Measurements from ENCODE around the gene ITGA8. TPM values are rescaled to one million over a fixed set of nuclear protein-coding genes. Genes with fewer than 3 reads are reported as not detected.

ITGA8 gene
- total RNA-seq, 1 donor from 2014 or later, result 2.5 TPM

DNA sequence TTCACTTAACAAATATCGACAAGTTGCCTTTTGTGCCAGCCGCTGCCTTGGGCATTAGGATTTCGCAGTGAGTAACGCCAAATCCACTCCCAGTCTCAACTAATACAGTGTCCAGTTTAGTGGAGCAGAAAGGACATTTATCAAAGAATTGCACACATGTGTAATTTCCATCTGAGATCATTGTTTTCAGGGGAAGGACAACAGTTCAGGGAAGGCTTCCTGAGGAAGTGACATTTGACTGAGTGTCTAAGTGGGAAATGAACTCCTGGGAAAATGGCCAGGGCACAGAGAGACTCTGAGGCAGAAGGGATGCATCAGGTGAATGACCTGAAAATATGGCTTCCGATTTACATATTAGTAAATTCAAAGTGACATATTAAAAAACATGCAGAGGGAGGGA, 89.4 kb downstream of the ITGA8 start:
- no peak for DNase-seq (ENCODE audit: low spot score)
- intact Hi-C loops (cut with DNase I), result loop anchor here (2.0 kb wide), 1 partner anchor 28 kb away; no protein-coding TSS in a partner anchor

DNA sequence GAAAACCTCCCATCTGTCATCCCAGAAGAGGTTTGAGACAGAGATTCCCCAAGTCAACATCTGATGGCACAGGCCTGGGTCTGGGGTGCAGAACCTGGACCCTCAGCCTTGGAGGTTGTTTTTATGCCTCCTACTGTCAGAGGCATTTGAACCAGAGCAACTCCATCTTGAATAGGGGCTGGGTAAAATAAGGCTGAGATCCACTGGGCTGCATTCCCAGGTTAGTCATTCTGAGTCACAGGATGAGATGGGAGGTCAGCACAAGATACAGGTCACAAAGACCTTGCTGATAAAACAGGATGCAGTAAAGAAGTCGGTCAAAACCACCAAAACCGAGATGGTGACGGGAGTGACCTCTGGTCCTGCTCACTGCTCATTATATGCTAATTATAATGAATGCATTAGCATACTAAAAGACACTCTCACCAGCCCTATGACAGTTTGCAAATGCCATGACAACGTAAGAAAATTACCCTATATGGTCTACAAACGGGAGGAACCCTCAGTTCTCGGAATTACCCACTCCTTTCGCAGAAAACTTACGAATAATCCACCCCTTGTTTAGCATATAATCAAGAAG, 92.0 kb downstream of the ITGA8 start:
- DNase-seq (ENCODE audit: low spot score), result no peak
- intact Hi-C loops (cut with DNase I), result no loop called here

DNA sequence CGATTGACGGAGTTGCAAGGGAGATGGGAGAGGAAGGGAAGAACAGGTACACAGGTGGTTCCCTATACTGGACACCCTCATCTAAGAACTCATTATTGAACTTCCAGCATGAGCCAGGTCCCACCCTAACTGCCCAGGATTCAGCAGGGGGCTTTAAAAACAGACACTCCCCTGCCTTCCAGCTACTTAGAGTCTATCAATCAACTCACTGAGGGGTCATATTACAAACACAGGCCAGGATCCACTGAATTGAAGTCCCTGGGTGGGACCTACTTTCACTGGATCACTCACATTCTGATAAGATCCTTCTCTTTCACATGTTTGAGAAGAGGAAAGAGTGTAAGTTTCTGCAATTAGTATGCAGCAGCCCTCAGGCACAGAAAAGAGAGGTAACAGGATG, 92.8 kb downstream of the ITGA8 start:
- DNase-seq (ENCODE audit: low spot score), result no peak
- intact Hi-C loops (cut with DNase I), result no loop called here

DNA sequence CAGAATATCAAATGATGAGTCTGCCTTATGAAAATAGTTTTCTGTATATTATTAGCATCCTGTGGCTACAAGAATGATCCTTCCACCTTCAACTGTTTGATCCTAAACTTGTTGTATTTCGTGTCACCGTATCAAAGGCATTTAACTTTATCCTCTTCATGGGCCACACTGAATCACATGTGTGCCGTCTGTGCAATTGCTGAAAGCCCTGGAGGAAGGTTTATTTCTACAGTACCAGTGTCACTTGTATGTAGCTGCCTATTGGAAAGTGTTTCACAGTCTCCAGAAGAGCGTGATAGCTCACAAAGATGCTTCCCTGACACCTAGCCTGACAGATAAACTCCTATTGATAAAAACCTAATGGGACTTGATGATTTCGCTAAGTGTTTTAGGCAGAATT, 94.5 kb downstream of the ITGA8 start:
- intact Hi-C loops (cut with DNase I), result no loop called here
- no peak for DNase-seq (ENCODE audit: low spot score)

DNA sequence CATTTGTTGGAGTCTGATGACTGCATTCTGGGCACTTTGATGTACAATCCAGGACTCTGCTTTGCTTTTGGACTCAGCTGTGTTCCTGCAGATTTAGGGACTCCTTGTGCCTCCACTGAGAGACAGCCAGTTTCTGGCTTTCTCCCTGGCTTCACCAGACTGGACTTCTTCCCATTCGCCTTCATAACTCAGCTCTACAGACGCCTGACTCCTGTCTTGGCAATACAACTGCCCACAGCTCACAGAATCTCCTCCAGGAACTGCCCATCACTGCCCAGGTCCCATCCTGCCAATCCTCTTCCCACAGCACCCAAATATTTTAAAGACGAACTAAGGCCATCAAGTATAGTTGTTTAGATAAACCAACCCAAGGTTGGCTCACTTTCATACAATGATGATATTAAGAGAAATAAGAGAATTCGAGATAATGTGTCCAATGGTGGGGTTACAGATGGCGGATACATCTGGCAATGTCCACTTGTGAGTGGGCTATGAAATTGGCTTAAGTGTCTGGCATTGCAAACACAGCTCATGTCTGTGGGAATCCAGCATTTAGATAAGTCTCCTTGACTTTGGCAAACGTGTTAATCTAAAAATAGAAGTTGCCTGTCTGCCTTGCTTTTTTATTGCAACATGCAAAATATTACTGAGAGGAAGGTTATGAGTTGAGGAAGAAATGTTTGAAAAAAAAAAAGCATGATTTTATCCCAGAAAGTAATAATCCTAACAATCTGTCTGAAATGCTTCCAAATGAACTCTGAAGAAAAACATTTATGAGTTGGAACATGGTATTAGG, 95.1 kb downstream of the ITGA8 start:
- intact Hi-C loops (cut with DNase I), result no loop called here
- DNase-seq (ENCODE audit: low spot score), result no peak

DNA sequence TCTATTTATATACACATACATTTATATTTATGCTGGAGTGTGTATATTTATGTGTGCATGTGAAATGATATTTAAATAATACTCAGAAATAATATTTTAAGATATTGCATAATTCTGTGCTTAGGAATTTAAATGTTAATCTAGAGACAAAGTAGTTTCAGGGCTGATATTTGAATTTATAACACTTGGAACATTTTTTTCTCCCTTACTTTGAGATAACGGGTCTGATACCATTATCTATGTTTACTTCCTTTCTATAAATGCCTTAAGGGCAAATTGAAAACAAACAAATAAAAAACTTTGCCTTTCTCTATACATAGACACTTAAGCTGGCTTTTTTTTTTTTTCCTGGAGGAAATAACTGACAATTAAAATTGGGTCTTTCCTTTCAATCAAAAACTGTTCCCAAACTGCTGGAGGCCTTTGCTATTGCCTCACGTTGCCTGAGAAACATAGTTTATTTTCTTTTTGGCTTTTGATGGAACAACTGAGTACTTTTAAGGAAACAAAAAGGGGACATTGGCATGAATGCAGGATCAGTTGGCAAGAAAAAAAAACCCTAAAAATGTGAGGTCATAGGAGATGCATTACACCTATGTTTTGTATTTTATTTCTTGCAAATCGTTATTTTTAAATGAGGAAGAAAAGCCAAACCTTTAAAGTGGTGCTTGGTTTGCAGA, 98.7 kb downstream of the ITGA8 start:
- intact Hi-C loops (cut with DNase I), result no loop called here
- no peak for DNase-seq (ENCODE audit: low spot score)

DNA sequence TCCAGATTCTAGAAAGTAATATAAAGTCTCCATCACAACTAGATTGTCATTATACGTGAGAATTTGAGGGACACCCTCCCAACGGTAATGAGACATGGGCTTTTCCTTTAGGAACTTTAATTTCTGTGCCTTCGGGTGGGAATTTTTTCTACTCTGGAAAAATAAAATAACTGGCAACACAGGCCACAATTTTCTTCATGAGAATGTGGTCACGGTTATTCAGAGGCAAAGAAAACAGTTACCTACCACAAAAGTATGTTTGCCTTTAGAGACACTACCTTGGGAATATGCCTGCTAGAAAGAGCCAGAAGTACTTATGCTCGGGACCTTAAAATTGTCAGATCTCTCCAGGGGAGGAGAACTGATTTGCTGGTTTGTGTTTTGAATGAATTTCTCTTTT, 99.4 kb downstream of the ITGA8 start:
- no peak for DNase-seq (ENCODE audit: low spot score)
- intact Hi-C loops (cut with DNase I), result no loop called here

DNA sequence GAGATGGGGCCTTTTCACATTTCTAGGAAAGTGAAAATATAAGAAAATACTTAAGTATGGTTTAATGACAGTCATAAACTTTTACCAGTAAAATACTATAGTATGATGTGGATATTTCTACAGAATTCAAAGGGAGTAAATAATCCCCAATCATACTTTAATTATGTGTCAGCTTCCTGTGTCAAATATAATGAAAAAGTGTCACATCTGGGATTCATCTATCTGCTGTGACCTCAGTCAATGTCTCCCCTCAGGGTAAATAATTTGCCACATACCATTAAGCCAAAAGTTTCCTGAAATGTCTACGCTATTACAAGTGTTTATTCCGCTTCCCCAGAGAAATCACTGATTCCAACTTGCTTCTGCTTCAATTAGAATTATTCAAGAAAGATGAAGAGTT, 110.5 kb downstream of the ITGA8 start:
- intact Hi-C loops (cut with DNase I), result no loop called here
- no peak for DNase-seq (ENCODE audit: low spot score)

DNA sequence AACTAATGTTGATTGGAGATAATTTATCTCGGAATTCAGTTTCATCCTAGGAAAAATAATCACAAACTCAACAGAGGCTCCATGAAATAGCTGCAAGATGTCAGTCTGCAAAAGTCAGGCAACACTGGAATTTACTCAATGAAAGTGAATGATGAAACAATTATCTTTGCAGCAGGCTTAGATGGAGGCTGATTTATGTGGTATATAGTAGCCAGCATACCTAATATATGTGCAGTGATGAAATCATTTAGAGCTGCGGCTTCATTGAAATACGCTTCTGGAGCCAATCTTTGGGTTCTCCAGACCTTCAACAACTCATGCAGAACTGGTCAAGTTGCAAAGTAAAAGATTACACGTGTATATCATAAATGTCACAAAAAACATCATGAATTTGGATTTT, 113.3 kb downstream of the ITGA8 start:
- no peak for DNase-seq (ENCODE audit: low spot score)
- intact Hi-C loops (cut with DNase I), result no loop called here

DNA sequence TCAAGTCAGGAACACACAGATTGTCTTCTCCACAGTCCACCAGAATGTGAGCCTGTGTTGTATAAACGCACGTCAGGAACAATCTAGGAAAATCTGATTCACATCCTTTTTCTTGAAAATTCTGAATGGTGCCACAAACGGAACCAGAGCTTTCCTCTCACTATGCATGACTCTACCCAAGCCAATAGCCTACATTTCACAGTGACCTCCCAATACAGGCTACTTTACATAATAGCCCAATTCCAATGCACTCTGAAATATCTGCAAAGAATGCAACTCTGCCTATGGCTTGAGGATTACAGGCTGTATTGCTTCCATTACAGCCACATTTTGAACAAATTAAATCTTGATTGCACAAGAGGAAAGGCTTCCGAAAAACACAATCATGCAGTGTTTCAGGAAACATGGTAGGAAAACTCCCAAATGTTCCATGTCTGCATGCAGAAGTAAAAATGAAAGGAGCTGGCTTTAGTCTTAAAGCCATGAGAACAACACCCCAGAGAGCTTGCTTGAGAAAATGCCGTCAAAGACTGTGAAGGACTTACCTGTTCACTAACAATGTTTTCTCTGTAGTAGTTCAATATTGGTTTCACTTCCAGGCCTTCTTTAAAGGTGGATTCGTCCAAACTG, 113.9 kb downstream of the ITGA8 start:
- intact Hi-C loops (cut with DNase I), result no loop called here
- DNase-seq (ENCODE audit: low spot score), result no peak

DNA sequence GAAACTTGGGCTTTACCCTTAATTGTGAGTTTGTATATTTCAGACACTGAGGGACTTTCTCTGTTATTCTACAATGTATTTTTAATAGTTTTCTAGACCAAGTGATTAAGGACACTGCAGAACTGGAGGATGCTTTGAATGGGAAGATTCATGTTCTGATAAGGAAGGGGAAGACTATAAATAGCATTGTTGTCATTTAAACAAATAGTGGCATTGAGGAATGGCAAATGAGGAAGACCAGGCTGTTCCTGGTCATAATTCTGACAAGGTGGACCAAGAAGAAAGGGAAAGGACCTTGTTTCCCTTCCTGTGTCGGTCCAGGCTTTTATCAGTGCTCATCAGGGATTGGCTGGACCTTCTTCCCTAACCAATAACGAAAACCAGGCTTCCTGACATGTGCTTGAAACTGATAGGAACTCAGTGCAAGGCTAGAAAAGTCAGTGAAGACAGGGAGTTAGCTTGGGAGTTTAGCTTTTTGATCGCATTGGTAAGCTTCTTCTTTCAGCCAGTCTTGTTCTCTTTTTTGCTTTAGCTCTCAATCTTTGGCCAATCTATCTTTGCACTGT, 116.2 kb downstream of the ITGA8 start:
- intact Hi-C loops (cut with DNase I), result loop anchor here (2.0 kb wide), 1 partner anchor 27 kb away; no protein-coding TSS in a partner anchor
- no peak for DNase-seq (ENCODE audit: low spot score)

DNA sequence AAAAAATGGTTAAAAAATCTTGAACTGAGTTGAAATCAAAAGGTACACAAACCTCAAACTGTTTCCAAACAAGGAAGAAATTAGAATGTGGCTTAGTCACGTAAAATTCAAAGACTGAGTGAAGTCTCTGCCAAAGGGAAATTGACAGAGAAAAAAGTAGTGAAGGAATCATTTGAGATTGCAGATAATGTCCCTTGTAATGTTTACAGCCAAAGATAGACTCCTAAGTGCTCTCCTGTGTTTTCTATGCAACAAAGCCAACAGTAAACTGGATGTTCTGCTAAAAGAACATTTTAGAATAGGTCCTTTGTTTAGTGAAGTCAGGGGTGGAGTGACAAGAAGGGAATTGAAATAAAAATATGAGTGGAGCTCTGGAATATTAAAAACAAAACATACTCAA, 117.9 kb downstream of the ITGA8 start:
- DNase-seq (ENCODE audit: low spot score), result no peak

DNA sequence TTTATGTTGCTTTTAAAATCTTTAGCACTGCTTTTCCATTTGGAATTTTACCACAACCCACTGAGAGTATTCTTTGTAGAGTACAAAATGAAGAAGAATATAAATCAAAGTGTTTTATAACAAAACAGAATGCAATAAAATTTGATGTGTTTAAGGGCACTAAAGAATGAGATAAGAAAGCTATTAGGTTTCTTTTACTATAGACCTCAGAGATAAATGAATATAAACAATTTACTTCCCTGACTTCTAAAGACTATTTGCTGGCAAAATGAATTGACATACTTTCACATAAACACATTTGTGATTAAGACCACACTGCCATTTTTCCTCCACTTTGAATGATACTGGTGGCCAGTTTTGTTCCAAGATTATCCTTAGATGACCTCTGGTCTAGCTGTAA, 124.5 kb downstream of the ITGA8 start:
- DNase-seq (ENCODE audit: low spot score), result no peak
- intact Hi-C loops (cut with DNase I), result no loop called here

More for the DNA sequence above, 117.9 kb downstream of the ITGA8 start:
- intact Hi-C loops (cut with DNase I), result loop anchor here (2.0 kb wide), 1 partner anchor 29 kb away; no protein-coding TSS in a partner anchor

DNA sequence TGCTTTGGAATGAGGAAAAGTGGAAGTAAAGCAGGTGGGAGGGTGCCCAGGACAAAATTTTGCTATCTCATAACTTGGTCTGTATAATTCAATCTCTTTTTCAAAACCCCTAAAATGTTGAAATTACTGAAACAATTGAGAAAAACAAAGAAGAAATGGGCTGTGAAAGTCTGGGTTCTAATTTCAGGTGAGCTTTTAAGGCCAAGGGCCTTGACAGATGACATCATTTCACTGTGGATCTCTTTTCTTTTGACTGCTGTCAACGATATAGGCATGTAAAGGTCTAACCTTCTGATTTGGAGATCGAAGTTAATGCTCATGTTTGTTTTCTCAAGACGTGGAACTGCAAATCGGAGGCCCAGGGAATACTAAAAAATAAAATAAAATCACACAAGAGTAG, 127.8 kb downstream of the ITGA8 start:
- no peak for DNase-seq (ENCODE audit: low spot score)
- intact Hi-C loops (cut with DNase I), result no loop called here

DNA sequence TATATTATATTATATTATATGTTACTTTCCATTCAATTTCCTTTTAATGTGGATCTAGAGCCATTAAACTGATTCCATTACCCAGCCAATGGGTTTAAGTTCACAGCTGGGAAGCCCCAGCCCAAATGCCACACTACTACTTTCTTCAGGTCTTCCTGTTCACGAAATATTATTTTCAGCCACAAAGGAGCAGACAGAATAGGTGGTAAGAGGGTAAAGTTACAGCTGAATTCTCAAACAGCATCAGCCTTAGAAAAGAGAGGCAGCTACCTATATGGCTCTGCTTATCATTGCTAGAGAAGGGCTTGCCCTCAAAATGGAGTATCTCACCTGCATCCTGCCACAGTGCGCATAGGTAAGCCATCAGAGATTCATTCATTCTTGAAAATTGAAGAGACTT, 128.3 kb downstream of the ITGA8 start:
- no peak for DNase-seq (ENCODE audit: low spot score)

DNA sequence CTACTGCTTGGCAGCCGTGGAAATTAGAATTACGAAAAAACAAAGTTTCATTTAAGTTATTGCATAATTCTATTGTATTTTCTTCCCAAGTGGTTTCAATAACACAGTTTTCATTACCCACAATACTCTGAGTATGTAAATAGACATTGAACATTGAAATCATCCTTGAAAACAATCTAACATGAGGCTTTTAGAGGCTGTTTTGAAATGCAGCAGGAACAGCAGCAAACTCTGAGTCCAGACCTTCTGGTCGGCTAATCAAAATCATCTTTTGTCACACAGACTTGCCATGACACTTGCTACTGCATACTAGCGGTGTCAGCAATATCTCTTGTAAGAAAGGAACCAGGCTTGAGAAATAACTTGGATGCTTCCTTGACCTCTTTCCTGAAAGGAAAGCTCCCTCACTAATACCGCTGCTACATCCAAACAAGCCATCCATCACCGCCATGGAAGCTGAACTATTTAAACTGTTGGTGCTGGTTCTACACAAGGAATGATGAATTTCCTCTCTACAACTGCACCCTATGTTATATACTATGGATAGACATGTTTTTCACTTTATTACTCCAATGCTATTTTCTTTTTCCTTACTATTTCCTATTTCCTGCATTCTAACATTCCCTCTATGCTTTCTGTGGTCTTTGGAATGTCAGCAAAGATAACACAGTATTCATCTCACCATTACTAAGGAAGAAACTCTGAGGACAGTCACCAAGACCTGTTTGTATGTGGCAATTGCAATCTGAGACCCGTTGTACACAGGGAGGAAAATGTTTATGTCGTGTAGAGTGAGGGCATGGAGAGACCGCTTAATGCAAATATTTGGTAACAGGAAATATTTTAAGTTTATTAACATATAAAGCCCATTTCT, 130.8 kb downstream of the ITGA8 start:
- intact Hi-C loops (cut with DNase I), result loop anchor here (5.0 to 10.0 kb wide), 2 partner anchors 128 to 154 kb away; partner anchors contain the start of gene ITGA8
- no peak for DNase-seq (ENCODE audit: low spot score)

More for the DNA sequence above, 128.3 kb downstream of the ITGA8 start:
- intact Hi-C loops (cut with DNase I), result no loop called here

DNA sequence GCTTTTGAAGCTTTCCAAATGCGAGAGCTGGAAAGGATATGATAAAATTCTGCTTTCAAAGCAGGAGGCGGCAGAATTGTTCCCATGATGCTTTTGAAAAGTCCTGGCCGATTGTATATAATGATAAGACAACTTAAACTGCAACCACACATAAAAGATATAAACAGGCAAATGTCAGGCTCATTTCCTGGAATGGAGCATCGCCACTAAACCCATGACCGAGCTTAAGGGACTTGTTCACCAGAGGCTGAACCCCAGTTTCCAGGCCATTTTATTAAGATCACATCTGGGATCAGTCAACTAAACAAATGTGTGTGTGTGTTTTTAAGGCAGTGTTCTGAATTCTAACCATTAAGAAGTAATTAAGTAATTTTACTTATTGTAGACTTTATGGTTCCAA, 131.6 kb downstream of the ITGA8 start:
- no peak for DNase-seq (ENCODE audit: low spot score)
- intact Hi-C loops (cut with DNase I), result loop anchor here (5.0 to 10.0 kb wide), 2 partner anchors 129 to 153 kb away; partner anchors contain the start of gene ITGA8

DNA sequence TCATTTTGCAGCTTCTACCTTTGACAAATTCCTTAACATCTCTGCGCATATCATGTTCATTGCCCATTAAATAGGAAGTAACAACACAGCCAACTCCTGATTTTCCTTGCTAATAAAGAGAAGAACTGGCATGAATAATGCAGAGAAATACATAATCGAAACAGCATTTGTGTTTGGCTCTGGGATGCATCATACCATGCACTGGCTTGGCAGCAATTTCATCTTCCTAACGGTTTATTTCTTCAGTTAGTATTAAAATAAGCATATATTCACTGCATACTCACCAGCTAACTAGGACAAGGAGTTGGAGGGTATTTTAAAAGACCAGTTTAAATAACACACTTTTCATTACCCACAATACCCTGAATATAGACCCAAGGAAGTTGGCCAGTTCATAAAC, 132.5 kb downstream of the ITGA8 start:
- intact Hi-C loops (cut with DNase I), result loop anchor here (5.0 to 10.0 kb wide), 2 partner anchors 130 to 152 kb away; partner anchors contain the start of gene ITGA8
- no peak for DNase-seq (ENCODE audit: low spot score)

DNA sequence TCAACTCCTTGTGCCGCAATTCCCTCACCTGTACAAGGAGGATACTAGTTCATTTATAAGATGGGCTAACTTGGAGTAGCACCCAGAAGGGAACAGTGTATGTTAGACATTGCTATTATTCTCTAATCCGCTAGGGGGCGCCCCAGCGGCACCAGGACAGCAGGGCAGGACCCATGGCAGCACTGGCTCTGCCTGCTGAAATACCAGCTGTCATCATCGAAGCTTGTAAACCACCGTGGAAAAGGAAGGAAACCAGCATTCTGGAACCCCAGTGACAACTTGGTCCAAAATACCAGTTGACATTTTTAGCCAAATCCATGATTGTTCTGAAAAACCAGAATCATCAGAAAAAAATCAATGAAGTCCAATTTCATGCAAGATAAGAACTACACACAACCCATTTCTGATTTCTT, 134.4 kb downstream of the ITGA8 start:
- intact Hi-C loops (cut with DNase I), result loop anchor here (5.0 to 10.0 kb wide), 2 partner anchors 132 to 151 kb away; partner anchors contain the start of gene ITGA8
- no peak for DNase-seq (ENCODE audit: low spot score)
